Spleen (tissue), 7 donors: Measurements from ENCODE around the gene ERICH3.

Experiments used
- CTCF ChIP-seq, 11 experiments: fragments of 200-600 bp in 7 of 11; fragments of 450-650 bp in 4 of 11; sonication (generic) in 4 of 11; IDR thresholded peaks in 8 of 11; conservative IDR thresholded peaks in 3 of 11; 1 replicate in 7 of 11; 2 replicates in 4 of 11; pipeline versions ENCODE4 v1.4.0 to v1.8.0; 2016 to 2021; ENCODE audit warnings: antibody characterized with exemption in 11 of 11, inconsistent platforms in 4 of 11, mild to moderate bottlenecking in 1 of 11
- POLR2AphosphoS5 ChIP-seq, 3 donors: sonication (generic); formaldehyde crosslinking; IDR thresholded peaks; one replicate each; pipeline ENCODE4 v1.5.1; 2017; ENCODE audit warnings: antibody characterized with exemption in 3 of 3
- donor health status: DM: no; HTN: no; CAD: no; lungs with moderate emphysema.
- donor health status: DM: no; HTN: no; CAD: no.
- donor health status: DM: no; HTN: no; CAD: no.

- TF ChIP-seq CTCF (IDR thresholded peaks at IDR 0.05 in 8 of 11, conservative IDR thresholded peaks at IDR 0.05 in 3 of 11): no peak
- no peak for TF ChIP-seq POLR2AphosphoS5 (IDR thresholded peaks at IDR 0.05)
These were observed 31.7 kb downstream of the ERICH3 start for GRCh38 chr1:74641876-74642275.
